ENCODE data around the gene CENPV.

CENPV gene

DNA sequence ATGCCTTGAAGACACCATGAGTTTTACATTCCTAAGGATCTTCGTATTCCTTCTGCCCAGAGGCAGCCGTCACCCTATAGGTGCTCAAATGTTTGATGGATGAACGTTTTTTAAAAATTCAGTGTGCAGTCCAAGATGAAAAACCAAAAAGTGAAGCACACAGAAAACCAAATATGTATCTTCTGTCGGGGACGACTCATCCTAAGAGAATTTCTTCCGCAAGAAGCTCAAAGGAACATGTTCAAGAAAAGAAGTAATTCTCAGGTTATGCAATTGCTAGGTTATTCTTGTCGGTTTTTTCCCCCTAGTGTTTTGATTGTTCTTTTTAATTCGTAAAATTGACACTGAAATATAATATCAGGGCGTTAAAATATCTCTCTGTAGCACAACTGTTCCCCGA is 1.4 kb downstream of the CENPV start:
- TF ChIP-seq EZH2 (IDR thresholded peaks at IDR 0.05; ENCODE audit: borderline replicate concordance, low read length), result no peak
- TF ChIP-seq, protein P1, sequence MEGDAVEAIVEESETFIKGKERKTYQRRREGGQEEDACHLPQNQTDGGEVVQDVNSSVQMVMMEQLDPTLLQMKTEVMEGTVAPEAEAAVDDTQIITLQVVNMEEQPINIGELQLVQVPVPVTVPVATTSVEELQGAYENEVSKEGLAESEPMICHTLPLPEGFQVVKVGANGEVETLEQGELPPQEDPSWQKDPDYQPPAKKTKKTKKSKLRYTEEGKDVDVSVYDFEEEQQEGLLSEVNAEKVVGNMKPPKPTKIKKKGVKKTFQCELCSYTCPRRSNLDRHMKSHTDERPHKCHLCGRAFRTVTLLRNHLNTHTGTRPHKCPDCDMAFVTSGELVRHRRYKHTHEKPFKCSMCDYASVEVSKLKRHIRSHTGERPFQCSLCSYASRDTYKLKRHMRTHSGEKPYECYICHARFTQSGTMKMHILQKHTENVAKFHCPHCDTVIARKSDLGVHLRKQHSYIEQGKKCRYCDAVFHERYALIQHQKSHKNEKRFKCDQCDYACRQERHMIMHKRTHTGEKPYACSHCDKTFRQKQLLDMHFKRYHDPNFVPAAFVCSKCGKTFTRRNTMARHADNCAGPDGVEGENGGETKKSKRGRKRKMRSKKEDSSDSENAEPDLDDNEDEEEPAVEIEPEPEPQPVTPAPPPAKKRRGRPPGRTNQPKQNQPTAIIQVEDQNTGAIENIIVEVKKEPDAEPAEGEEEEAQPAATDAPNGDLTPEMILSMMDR (IDR thresholded peaks at IDR 0.05; ENCODE audit: low read length), result no peak
- Histone ChIP-seq H3K4me2 (ENCODE audit: low read length) (peak overlapping the region; percentile 87), H3K27ac (ENCODE audit: low read depth, low read length, poor library complexity, severe bottlenecking) (peak overlapping the region; percentile 91), H3K4me3 (ENCODE audit: low read depth, low read length, poor library complexity, severe bottlenecking) (peak overlapping the region; percentile 75), H3K9me3 (ENCODE audit: low read length) (no peaks in the 10 kb centered on the region), H3K36me3 (ENCODE audit: insufficient read depth, low read length) (peaks cover 32% of the 10 kb centered on the region), H3K79me2 (ENCODE audit: insufficient read depth, low read length) (peaks cover 32% of the 10 kb centered on the region), H3K9ac (ENCODE audit: low read length) (peak overlapping the region; percentile 95), H3K27me3 (ENCODE audit: insufficient read depth, low read length) (no peaks in the 10 kb centered on the region), H2AFZ (ENCODE audit: low read length) (no peak overlapping the region), H3F3A (ENCODE audit: insufficient read depth, low read length) (0 out of 2 replicates have a peak, but pooled peaks cover 8% of the 10 kb centered on the region), H4K20me1 (ENCODE audit: insufficient read depth, low read length) (no peaks in the 10 kb centered on the region), H3K4me1 (ENCODE audit: insufficient read depth, low read length, severe bottlenecking) (peaks cover 42% of the 10 kb centered on the region), H3K9me2 (ENCODE audit: low read depth, low read length) (no peaks in the 10 kb centered on the region)

DNA sequence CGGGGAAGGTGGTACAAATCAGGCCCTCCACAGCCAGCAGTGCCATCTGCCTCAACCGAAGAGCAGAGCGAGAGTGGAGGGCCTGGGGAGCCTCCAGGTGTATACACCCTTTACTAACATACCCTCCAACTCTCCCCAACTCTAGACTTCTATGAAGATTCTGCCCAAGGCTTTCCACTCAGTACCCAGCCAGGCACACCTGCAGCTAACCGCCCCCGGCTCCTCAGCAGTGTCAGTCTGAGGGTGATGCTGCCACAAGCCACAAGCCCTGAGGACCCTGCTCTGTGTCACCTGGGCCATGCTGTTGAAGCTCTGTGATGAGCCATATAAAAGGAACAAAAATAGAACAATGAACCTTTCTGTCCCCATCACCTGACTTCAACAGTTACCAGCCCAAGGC is 3.8 kb downstream of the CENPV start:
- Histone ChIP-seq H2AFZ (ENCODE audit: low read length) (no peak overlapping the region), H3K27ac (ENCODE audit: low read depth, low read length, poor library complexity, severe bottlenecking) (peak overlapping the region; percentile 91), H3K4me1 (ENCODE audit: insufficient read depth, low read length, severe bottlenecking) (peaks cover 42% of the 10 kb centered on the region), H3K4me2 (ENCODE audit: low read length) (peak overlapping the region; percentile 45), H3K79me2 (ENCODE audit: insufficient read depth, low read length) (peaks cover 32% of the 10 kb centered on the region), H3K36me3 (ENCODE audit: insufficient read depth, low read length) (peaks cover 51% of the 10 kb centered on the region), H3K4me3 (ENCODE audit: low read depth, low read length, poor library complexity, severe bottlenecking) (peak overlapping the region; percentile 8), H3F3A (ENCODE audit: insufficient read depth, low read length) (0 out of 2 replicates have a peak, but pooled peaks cover 8% of the 10 kb centered on the region), H4K20me1 (ENCODE audit: insufficient read depth, low read length) (no peaks in the 10 kb centered on the region), H3K9me3 (ENCODE audit: low read length) (no peaks in the 10 kb centered on the region), H3K9me2 (ENCODE audit: low read depth, low read length) (no peaks in the 10 kb centered on the region), H3K9ac (ENCODE audit: low read length) (no peak overlapping the region; the same call in 1 of the 2 replicates), H3K27me3 (ENCODE audit: insufficient read depth, low read length) (no peaks in the 10 kb centered on the region)
- no peak for TF ChIP-seq EZH2 (IDR thresholded peaks at IDR 0.05; ENCODE audit: borderline replicate concordance, low read length)
- TF ChIP-seq, protein P1 (IDR thresholded peaks at IDR 0.05; ENCODE audit: low read length), result no peak

DNA sequence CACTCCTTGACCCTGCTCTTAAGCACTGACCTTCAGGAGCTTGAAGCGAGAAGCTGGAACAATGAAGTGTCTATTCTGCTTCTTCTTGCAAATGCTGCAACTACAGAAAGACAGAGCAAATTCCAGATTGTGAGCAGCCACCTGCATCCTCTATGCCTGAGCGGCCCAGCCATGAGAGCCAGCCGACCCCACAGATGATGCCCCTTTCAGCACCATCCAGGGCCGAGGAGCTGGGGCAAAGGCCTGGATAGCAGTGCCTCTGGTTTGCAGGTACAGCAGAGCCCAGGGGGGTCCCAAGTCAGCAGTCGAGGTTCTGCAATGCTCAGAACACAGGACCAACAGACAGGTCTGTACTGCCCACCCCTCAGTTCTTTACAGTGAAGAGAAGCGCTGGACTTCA is 4.7 kb downstream of the CENPV start:
- no peak overlapping the region for H2AFZ ChIP-seq (ENCODE audit: low read length)
- TF ChIP-seq, protein P1 (IDR thresholded peaks at IDR 0.05; ENCODE audit: low read length), result no peak
- no peak for TF ChIP-seq EZH2 (IDR thresholded peaks at IDR 0.05; ENCODE audit: borderline replicate concordance, low read length)
- no peak overlapping the region; the same call in 1 of the 2 replicates for H3K9ac ChIP-seq (ENCODE audit: low read length)
- H3K27me3 ChIP-seq (ENCODE audit: insufficient read depth, low read length), result no peaks in the 10 kb centered on the region
- peaks cover 32% of the 10 kb centered on the region for H3K79me2 ChIP-seq (ENCODE audit: insufficient read depth, low read length)
- peaks cover 35% of the 10 kb centered on the region for H3K4me1 ChIP-seq (ENCODE audit: insufficient read depth, low read length, severe bottlenecking)
- H3K36me3 ChIP-seq (ENCODE audit: insufficient read depth, low read length), result peaks cover 58% of the 10 kb centered on the region
- no peaks in the 10 kb centered on the region for H3K9me2 ChIP-seq (ENCODE audit: low read depth, low read length)
- no peak overlapping the region for H3K4me3 ChIP-seq (ENCODE audit: low read depth, low read length, poor library complexity, severe bottlenecking)
- H3F3A ChIP-seq (ENCODE audit: insufficient read depth, low read length), result 0 out of 2 replicates have a peak, but pooled peaks cover 8% of the 10 kb centered on the region
- no peaks in the 10 kb centered on the region for H4K20me1 ChIP-seq (ENCODE audit: insufficient read depth, low read length)
- H3K4me2 ChIP-seq (ENCODE audit: low read length), result no peak overlapping the region
- H3K9me3 ChIP-seq (ENCODE audit: low read length), result no peaks in the 10 kb centered on the region
- H3K27ac ChIP-seq (ENCODE audit: low read depth, low read length, poor library complexity, severe bottlenecking), result peak overlapping the region; percentile 91
